AG04449 (cell line): ENCODE results near the gene HSD17B11.

ENCODE experiments used
- CTCF ChIA-PET: fragments of 350-600 bp; formaldehyde crosslinking; extraction: SDS; loops from one replicate; lab custom pipeline; 2021; ENCODE audit warnings: antibody characterized with exemption; lab: Yijun Ruan, JAX
- POLR2A ChIA-PET: fragments of 400-600, 350-600 bp; formaldehyde crosslinking; extraction: SDS; loops from one replicate; lab custom pipeline; 2020; ENCODE audit warnings: antibody characterized with exemption, inconsistent platforms; lab: Yijun Ruan, JAX
- DNase-seq: peaks from one replicate; pipeline ENCODE4 v3.0.0-alpha.2; 2010; ENCODE audit warnings: low read depth, low spot score
- H3K4me3 ChIP-seq: 2 replicates; pipeline ENCODE4 v1.5.1; 2011; ENCODE audit warnings: low read depth, mild to moderate bottlenecking, control low read depth, low read length
- CTCF ChIP-seq: IDR thresholded peaks from one replicate; pipeline ENCODE4 v1.5.1; 2011; ENCODE audit warnings: mild to moderate bottlenecking, moderate library complexity, low read length, control low read depth, inconsistent platforms; ENCODE audit not compliant: insufficient read depth; ENCODE audit errors: missing control alignments

HSD17B11 gene

GRCh38 chr4:87390891-87391575 is at the start of gene HSD17B11:
Gene HSD17B11 (minus strand): TSS chr4:87391188. CDS start chr4:87391070, 118 bp downstream.
- DNase-seq = peak; percentile 54
- H3K4me3 ChIP-seq = peak within 1 kb of the TSS; percentile 59
- ChIA-PET CTCF (interaction anchor here (0.7 to 3.8 kb wide), 14 partner anchors 9 to 125 kb away, joined by 3 to 25 read pairs (median 4); no protein-coding TSS in a partner anchor), POLR2A (interaction anchor here (0.5 to 2.0 kb wide), 9 partner anchors 9 to 287 kb away, joined by 3 to 16 read pairs (median 4); partner anchors contain the start of gene NUDT9)
- no peak for TF ChIP-seq CTCF

DNA sequence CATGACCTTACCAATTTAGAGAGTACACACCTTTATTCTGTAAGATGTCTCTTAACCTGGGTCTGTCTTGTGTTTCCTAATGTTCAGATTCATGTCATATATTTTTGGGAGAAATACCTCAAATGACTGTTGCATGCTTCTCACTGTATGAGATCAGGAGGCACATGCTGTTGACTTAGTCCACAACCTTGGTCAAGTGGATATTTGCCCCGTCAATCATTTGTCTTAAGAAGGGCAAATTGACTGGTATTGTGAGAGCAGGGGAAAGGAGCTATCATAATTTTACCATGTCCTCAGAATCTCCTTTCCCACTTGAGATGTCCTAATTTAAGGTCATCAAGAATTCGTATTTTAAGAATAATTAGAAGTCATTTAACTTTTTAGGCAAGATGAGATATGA is 42.4 kb upstream of the HSD17B11 start:
- ChIA-PET CTCF (interaction anchor here (2.2 kb wide), 1 partner anchor 57 kb away, joined by 8 read pairs; no protein-coding TSS in a partner anchor), POLR2A (no interaction called here)
- H3K4me3 ChIP-seq = no peak overlapping the region
- DNase-seq = no peak
- TF ChIP-seq CTCF = no peak

DNA sequence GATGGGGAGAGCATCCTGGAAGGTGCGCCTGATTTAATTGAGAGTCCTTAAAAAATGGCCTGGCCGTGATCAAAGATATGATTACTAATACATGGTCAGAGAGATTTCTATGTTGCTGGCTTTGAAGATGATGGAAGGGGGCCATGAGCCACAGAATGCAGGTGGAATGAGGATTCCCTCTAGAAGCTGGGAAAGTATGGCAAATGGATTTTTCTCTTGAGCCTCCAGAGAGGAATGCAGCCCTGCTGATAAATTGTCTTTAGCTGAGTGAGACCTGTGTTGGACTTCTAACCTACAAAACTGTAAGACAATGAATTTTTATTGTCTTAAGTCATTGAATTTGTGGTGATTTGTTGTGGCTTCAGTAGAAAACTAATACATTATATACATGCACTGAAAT is 39.0 kb upstream of the HSD17B11 start:
- no peak overlapping the region for H3K4me3 ChIP-seq
- ChIA-PET POLR2A (no interaction called here), CTCF (no interaction called here)
- TF ChIP-seq CTCF = no peak
- DNase-seq = no peak

GRCh38 chr4:87428979-87429378 is 38.0 kb upstream of the HSD17B11 start:
- H3K4me3 ChIP-seq = no peak overlapping the region
- ChIA-PET POLR2A (no interaction called here), CTCF (interaction anchor here (1.2 kb wide), 1 partner anchor 38 kb away, joined by 4 read pairs; the partner anchor contains the start of gene HSD17B11)
- DNase-seq = no peak
- no peak for TF ChIP-seq CTCF

- TF ChIP-seq CTCF = no peak
- no peak for DNase-seq
- CTCF ChIA-PET = no interaction called here
- H3K4me3 ChIP-seq = no peak overlapping the region
- POLR2A ChIA-PET = no interaction called here
These were observed 36.5 kb upstream of the HSD17B11 start for GRCh38 chr4:87427518-87427868.

DNA sequence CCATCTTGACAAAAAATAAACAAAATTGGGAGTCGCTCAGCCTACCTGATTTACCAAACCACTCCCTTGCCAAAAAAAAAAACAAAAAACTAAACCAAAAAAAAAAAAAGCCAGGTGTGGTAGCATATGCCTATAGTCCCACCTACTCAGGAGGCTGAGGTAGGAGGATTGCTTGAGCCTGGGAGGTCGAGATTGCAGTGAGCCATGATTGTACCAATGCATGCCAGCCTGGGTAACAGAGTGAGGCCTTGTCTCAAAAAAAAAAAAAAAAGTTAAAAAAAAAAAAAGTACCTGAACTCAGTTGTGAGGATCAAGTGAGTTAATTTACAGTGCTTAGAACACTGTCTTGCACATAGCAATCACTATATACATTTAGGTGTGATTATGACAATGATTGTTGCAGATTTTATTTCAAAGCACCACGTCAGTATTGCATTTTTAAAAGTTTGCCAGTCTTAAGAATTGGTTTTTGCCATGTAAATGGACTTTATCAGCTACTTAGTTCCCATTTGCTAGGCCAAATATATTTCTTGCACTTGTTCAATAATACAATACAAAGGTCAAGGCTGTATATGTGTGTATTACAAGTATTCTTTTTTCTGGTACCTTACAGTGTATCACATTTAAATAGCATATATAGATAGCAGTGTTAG is 36.0 kb upstream of the HSD17B11 start:
- DNase-seq = no peak
- POLR2A ChIA-PET = no interaction called here
- no peak overlapping the region for H3K4me3 ChIP-seq
- CTCF ChIA-PET = no interaction called here
- TF ChIP-seq CTCF = no peak
